ENCODE results near the gene CNR1. TPM values are rescaled to one million over a fixed set of nuclear protein-coding genes. Genes with fewer than 3 reads are reported as not detected.

CNR1 gene
- total RNA-seq, 1 donor from 2014 or later = 9.9 TPM

- H3K27me3 Mint-ChIP-seq (ENCODE audit: low read depth) = peaks cover 2% of the 10 kb centered on the region
- no peaks in the 10 kb centered on the region for H3K4me1 Mint-ChIP-seq
- no peaks in the 10 kb centered on the region for H3K9me3 Mint-ChIP-seq
- DNase-seq (ENCODE audit: low read depth, low spot score) = no peak
- TF ChIP-seq CTCF (conservative IDR thresholded peaks at IDR 0.05) = no peak
- no peak overlapping the region for H3K4me3 Mint-ChIP-seq
- H3K27ac Mint-ChIP-seq (ENCODE audit: unreplicated experiment) = no peak overlapping the region
- no peaks in the 10 kb centered on the region for H3K36me3 Mint-ChIP-seq (ENCODE audit: low read depth)
Observed at GRCh38 chr6:88183471-88183870, 17.3 kb upstream of the CNR1 start.

DNA sequence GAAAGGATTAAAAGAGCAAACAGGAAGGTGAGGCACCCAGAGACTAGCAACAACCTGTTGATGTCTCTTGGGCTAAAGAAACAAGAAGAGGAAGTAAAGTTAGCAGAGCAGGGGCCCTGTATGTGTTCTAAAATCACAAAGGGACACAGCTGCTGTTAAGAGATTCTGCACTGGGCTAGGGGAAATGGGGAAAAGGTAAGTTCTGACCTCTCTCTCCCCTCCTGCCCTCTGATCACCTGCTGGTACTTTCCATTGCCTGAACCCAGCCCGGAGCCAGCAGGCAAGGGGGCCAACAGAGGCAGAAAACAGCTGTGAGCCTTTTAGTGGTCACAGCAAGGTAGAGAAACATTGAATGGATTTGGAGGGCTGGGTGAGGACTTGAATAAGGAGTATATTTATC is 13.5 kb upstream of the CNR1 start:
- DNase-seq (ENCODE audit: low read depth, low spot score) = no peak

GRCh38 chr6:88177961-88178464 is 11.9 kb upstream of the CNR1 start:
- H3K27ac Mint-ChIP-seq (ENCODE audit: unreplicated experiment) = no peak overlapping the region
- no peak for TF ChIP-seq CTCF (conservative IDR thresholded peaks at IDR 0.05)
- peaks cover 2% of the 10 kb centered on the region for H3K27me3 Mint-ChIP-seq (ENCODE audit: low read depth)
- DNase-seq (ENCODE audit: low read depth, low spot score) = no peak
- peaks cover 5% of the 10 kb centered on the region for H3K4me1 Mint-ChIP-seq
- H3K4me3 Mint-ChIP-seq = no peak overlapping the region
- no peaks in the 10 kb centered on the region for H3K36me3 Mint-ChIP-seq (ENCODE audit: low read depth)
- H3K9me3 Mint-ChIP-seq = no peaks in the 10 kb centered on the region

More for the DNA sequence above, 13.5 kb upstream of the CNR1 start:
- TF ChIP-seq CTCF (conservative IDR thresholded peaks at IDR 0.05) = no peak
- Mint-ChIP-seq H3K9me3 (no peaks in the 10 kb centered on the region), H3K27ac (ENCODE audit: unreplicated experiment) (no peak overlapping the region), H3K27me3 (ENCODE audit: low read depth) (peaks cover 2% of the 10 kb centered on the region), H3K36me3 (ENCODE audit: low read depth) (no peaks in the 10 kb centered on the region), H3K4me3 (no peak overlapping the region), H3K4me1 (peaks cover 5% of the 10 kb centered on the region)

DNA sequence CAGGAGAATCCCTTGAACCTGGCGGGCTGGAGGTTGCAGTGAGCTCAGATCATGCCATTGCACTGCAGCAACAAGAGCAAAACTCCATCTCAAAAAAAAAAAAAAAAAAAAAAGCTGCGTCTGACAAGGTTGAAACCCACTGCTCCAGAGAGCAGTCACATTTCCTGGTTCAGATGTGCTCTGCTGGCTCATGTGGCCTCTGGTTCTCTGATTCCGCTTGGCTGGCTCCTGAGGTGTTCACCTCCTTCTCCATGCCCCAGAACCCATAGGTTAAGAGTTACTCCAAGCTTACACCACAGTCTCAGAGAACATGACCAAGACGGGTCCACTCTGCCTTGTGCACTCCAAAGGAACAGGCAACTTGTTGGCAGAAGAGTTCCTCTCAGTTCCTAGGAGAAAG is 8.8 kb upstream of the CNR1 start:
- no peak overlapping the region for H3K27ac Mint-ChIP-seq (ENCODE audit: unreplicated experiment)

DNA sequence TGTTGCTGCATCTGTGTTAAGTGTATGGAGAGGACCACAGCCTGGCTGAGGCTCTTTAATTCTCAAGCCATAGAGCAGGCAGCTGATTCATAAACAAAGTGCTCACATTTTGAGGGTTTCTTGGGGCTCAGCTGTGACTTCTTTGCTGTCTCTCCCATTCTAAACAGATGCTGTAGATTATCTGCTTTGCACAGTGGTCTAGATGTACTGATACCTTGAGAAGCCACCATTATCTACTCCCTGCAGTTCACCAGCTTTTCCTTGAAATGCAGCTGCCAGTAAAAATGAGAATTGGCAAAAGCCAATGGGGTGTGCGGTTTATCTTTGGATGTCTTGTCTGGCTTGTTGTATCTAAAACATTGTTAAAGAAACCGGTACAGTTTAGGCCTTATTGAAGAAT is 5.2 kb upstream of the CNR1 start:
- no peak overlapping the region for H3K27ac Mint-ChIP-seq (ENCODE audit: unreplicated experiment)
- peaks cover 47% of the 10 kb centered on the region for H3K27me3 Mint-ChIP-seq (ENCODE audit: low read depth)
- H3K4me3 Mint-ChIP-seq = no peak overlapping the region
- no peaks in the 10 kb centered on the region for H3K4me1 Mint-ChIP-seq
- no peak for DNase-seq (ENCODE audit: low read depth, low spot score)
- no peaks in the 10 kb centered on the region for H3K36me3 Mint-ChIP-seq (ENCODE audit: low read depth)
- no peaks in the 10 kb centered on the region for H3K9me3 Mint-ChIP-seq
- no peak for TF ChIP-seq CTCF (conservative IDR thresholded peaks at IDR 0.05)

More for the DNA sequence above, 8.8 kb upstream of the CNR1 start:
- Mint-ChIP-seq H3K4me3 (no peak overlapping the region), H3K36me3 (ENCODE audit: low read depth) (no peaks in the 10 kb centered on the region), H3K4me1 (peaks cover 5% of the 10 kb centered on the region), H3K27me3 (ENCODE audit: low read depth) (peaks cover 16% of the 10 kb centered on the region), H3K9me3 (no peaks in the 10 kb centered on the region)
- DNase-seq (ENCODE audit: low read depth, low spot score) = no peak
- TF ChIP-seq CTCF (conservative IDR thresholded peaks at IDR 0.05) = no peak
